AG09309 (cell line): ENCODE results near the gene SOX13.

ENCODE experiments used
- DNase-seq: peaks from one replicate; pipeline ENCODE4 v3.0.0-alpha.2; 2010; ENCODE audit warnings: low read depth
- H3K4me3 ChIP-seq: 2 replicates; pipeline ENCODE4 v1.5.1; 2011; ENCODE audit warnings: mild to moderate bottlenecking, low read depth, low read length, moderate library complexity; ENCODE audit not compliant: control insufficient read depth
- TF ChIP-seq, protein P1 (sequence below): IDR thresholded peaks from 2 replicates; pipeline ENCODE4 v1.5.1; 2011; ENCODE audit warnings: mild to moderate bottlenecking, low read depth, low read length, inconsistent platforms; ENCODE audit not compliant: insufficient read depth, control insufficient read depth; ENCODE audit errors: missing control alignments

SOX13 gene

DNA sequence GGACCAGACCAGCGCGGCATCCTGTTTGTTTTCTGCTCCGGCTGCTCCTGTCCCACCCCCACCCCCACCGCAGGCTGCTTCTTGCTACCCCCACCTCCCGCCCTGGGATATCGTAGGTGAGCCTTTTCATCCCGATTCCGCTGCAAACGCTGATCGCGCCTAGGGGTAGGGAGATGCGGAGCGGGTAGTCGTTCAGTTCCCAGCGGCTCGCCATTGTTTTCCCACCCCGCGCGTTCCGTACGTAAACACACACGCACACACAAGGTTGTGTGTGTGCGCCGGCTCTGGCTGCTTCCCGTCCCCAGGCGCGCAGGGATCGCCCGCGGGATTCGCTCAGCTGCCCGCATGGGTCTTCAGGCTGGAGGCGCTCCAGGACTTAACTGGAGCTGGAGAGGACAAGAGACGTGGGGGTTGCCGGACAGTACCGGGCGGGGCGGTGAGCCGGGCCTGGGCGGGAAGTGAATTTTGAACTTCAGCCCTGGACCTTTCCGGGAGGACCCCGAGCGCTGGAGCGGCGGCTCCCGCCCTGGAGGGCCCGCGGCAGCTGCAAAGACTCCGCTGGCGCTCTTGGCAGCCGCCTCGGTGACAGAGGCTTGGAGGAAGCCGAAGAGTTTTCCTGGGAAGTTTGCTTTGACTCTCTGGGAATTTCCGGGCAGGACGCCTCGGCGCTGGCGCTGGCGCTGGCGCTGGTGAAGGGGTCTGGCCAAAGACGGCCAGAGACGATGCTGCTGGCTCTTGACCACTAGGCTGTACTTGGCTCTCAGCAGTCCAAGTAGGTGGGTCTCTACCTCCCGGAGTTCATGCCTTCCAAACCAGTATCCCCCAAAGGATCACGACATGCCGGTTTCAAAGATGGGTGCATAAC is 1.6 kb downstream of the SOX13 start:
- no peak for DNase-seq
- H3K4me3 ChIP-seq = peak overlapping the region; percentile 90
- TF ChIP-seq, protein P1, sequence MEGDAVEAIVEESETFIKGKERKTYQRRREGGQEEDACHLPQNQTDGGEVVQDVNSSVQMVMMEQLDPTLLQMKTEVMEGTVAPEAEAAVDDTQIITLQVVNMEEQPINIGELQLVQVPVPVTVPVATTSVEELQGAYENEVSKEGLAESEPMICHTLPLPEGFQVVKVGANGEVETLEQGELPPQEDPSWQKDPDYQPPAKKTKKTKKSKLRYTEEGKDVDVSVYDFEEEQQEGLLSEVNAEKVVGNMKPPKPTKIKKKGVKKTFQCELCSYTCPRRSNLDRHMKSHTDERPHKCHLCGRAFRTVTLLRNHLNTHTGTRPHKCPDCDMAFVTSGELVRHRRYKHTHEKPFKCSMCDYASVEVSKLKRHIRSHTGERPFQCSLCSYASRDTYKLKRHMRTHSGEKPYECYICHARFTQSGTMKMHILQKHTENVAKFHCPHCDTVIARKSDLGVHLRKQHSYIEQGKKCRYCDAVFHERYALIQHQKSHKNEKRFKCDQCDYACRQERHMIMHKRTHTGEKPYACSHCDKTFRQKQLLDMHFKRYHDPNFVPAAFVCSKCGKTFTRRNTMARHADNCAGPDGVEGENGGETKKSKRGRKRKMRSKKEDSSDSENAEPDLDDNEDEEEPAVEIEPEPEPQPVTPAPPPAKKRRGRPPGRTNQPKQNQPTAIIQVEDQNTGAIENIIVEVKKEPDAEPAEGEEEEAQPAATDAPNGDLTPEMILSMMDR = no peak

DNA sequence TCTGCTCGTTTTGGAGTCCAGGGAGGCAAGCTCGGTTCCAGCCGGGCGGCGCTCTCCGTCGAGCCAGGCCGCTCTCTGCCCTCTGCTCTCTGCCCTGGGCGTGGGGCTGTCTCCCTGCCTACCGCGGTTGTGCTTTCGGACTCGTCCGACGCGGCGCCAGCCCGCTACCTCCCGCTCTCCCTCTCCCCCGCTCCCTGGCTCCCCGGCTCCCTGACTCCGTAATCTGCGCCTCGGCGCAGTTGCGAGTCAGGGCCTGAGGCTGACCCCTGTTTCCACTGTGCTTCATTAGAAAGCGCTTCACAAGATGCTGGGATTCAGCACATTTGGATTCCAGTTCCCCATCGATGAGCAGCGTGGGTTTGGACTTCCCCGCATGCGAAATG is 2.2 kb downstream of the SOX13 start:
- H3K4me3 ChIP-seq = peak overlapping the region; percentile 90
- TF ChIP-seq, protein P1 = no peak

DNA sequence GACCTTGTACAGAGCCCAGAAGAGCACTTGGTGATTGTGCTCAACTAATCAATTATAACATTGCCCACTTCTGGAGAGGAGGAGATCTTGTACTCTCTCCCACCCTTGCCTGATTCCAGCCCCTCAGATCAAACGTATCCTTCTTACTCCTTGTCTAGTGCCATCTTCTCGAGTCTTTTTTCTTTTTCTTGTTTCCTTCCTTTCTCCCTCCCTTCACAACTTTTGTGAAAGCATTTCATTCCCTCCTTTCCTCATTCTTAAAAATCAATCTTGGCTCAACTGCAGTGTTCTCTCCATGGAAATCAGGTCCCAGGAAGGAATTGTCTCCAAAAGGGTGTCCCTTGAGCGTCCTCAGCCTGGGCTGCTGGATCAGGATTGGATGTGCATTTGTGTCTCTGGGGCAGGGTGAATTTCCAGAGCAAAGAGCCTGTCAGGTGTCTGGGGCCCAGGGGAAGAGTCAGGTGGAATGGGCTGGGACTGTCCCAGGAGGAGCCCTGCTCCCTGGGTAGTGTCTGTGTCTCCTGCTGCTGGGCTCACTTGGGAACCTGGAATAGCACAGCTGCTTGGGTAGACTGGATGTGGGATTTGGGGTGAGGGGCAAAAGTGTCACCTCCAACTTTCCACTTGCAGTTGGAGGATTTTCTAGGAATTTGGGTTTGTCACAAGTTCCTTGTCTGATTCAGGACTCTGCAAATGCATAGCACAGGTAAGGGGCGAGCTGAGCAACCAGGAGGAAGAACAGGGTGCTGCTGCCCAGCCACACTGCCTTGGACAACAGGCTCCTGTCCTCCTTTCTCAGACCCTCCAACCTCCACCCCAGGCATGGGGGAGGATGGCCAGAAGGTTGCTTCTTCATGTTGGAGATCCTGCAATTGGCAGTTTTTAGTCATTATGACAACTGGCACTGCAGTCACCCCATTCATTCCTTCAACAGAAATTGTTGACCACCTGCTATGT is 3.3 kb downstream of the SOX13 start:
- H3K4me3 ChIP-seq = no peak overlapping the region
- DNase-seq = no peak
- TF ChIP-seq, protein P1 = no peak

More for the DNA sequence above, 2.2 kb downstream of the SOX13 start:
- DNase-seq = no peak

DNA sequence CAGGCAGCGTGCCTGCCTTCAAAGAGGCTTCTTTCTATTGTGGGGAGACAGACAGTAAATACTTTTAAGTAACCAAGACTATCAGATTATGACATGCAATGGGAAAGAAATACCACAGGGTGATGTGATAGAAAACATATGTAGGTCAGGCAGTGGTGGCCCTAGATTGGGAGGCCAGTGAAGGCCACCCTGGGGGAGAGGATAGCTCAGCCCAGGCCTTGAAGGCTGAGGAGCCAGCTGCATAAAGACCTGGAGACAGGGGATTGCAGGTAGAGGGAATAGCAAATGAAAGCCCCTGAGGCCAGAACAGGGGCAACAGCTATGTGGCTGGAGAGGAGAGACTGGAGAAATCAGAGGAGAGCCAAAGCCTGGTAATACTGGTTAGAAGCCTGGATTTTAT is 4.0 kb downstream of the SOX13 start:
- TF ChIP-seq, protein P1 = no peak
- no peak for DNase-seq
- no peak overlapping the region for H3K4me3 ChIP-seq

DNA sequence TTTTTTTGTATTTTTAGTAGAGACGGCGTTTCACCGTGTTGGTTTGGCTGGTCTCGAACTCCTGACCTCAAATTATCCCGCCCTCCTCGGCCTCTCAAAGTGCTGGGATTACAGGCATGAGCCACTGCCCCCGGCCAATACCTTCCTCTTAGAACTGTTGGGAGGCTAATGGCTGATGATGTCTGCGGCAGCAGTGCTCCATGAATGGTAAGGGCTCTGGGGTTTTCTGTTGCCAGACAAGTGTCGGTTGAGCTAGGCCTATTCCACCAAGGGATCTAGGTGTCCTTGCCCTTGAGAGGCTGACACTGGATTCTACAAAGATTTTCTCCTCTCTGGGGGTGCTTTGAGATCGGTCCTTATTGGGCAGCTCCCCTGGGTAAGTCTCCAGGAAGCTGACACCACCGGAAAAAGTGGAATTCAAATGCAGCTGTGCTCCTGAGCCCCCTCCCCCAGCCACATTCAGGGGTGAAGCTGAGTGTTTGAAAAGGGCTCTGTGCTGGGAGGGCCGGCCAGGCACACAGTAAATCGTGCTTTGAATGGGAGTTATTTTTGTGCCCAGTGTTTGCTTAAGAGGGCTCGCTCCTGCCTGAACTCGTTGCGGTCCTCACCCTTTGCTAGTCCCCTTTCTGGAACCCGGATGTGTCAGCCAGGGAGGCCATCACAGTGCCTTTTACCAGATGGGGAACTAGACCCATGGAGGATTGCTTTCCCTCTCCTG is 5.2 kb downstream of the SOX13 start:
- H3K4me3 ChIP-seq = no peak overlapping the region
- no peak for DNase-seq
- TF ChIP-seq, protein P1 = no peak

DNA sequence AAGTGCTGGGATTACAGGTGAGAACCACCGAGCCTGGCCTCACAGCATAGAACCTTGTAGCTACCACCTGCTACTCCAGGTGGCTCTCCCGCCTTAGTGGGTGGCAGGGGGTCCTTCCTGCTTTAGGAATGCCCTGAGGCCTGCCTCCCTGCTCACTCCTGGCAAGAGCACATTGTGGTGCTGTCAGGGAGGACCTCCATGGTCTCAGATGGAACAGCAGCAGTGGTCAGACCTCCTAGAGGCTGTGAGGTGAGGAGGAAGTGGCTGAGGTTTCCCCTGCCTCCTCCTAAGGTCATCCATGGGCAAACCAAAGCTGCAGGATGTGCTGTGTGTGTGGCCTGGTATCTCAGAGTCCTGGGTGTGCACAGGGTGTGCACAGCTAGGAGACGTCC is 6.7 kb downstream of the SOX13 start:
- no peak overlapping the region for H3K4me3 ChIP-seq
- TF ChIP-seq, protein P1 = no peak
- DNase-seq = no peak
